ENCODE results near the gene POLL. TPM values are rescaled to one million over a fixed set of nuclear protein-coding genes. Genes with fewer than 3 reads are reported as not detected.
"Not testable (repeated sequence)": the region's sequence is repeated elsewhere in the genome, so short reads cannot be mapped to it uniquely, and the experiment has no call there.

Gene POLL
- total and polyA plus RNA-seq, 10 of the 15 experiments (the other 5 are each of a cell fraction or from before 2014, with no cell fraction given): 1.5 to 25.4 (median 13.8) TPM

GRCh38 chr10:101595591-101596433 is 7.8 kb upstream of the POLL start (continued):
- TF ChIP-seq CUX1 (IDR thresholded peaks at IDR 0.05; ENCODE audit: insufficient replicate concordance, low read depth, low read length) (no peak), FOS (IDR thresholded peaks at IDR 0.05; ENCODE audit: borderline replicate concordance, extremely low read depth, insufficient read length) (no peak)

GRCh38 chr10:101593331-101593730 is 5.3 kb upstream of the POLL start:
- H3K79me2 ChIP-seq (ENCODE audit: control insufficient read depth, insufficient read depth, low read length); H3K9ac ChIP-seq (ENCODE audit: control insufficient read depth, insufficient read depth, low read length); POLR2A ChIA-PET; H4K20me1 ChIP-seq (ENCODE audit: control insufficient read depth, insufficient read depth); in situ Hi-C loops (cut with MboI); ATAC-seq; H3K4me3 ChIP-seq; H3K4me1 ChIP-seq (ENCODE audit: control insufficient read depth, insufficient read depth, low read length); H3K27ac ChIP-seq (ENCODE audit: control insufficient read depth, insufficient read depth); H3K4me2 ChIP-seq (ENCODE audit: control insufficient read depth, insufficient read depth); H3K27me3 ChIP-seq (replicated peaks in 1 of 2; ENCODE audit: control insufficient read depth in 2 of 2, insufficient read depth in 2 of 2, low read length in 1 of 2); intact Hi-C loops (cut with micrococcal nuclease; ENCODE audit: unreplicated experiment); FAIRE-seq; H3K9me3 ChIP-seq (replicated peaks; ENCODE audit: control insufficient read depth, insufficient read depth, low read length); BruUV-seq (replicated peaks); RAD21 ChIA-PET (ENCODE audit: unreplicated experiment); DNase-seq (ENCODE audit: low read depth, low spot score); H2AFZ ChIP-seq (ENCODE audit: control insufficient read depth, low read depth, low read length); H3K36me3 ChIP-seq (ENCODE audit: control insufficient read depth in 2 of 2, insufficient read depth in 2 of 2, low read length in 1 of 2): not testable (repeated sequence)
- 54% methylated on average over 2 of the region's 2 CpGs for WGBS (ENCODE audit: insufficient coverage, insufficient replicate concordance, low lambda C conversion rate, missing lambda C conversion rate)
- CTCF ChIA-PET: interaction anchor here (1.1 to 1.9 kb wide), 2 partner anchors 9 to 11 kb away, joined by 3 to 12 read pairs; no protein-coding TSS in a partner anchor
- SMC1A ChIA-PET (ENCODE audit: uncharacterized antibody, unreplicated experiment): interaction anchor here (0.6 to 1.2 kb wide), 2 partner anchors 10 to 210 kb away, joined by 3 to 4 read pairs; no protein-coding TSS in a partner anchor

All from GM12878 (cell line).